ENCODE measurements around the gene THRSP. TPM values are rescaled to one million over a fixed set of nuclear protein-coding genes. Genes with fewer than 3 reads are reported as not detected.

Gene THRSP
- total RNA-seq, 8 experiments from 2014 or later: 0.22 to 1.9 (median 0.48) TPM; not detected in 2

DNA sequence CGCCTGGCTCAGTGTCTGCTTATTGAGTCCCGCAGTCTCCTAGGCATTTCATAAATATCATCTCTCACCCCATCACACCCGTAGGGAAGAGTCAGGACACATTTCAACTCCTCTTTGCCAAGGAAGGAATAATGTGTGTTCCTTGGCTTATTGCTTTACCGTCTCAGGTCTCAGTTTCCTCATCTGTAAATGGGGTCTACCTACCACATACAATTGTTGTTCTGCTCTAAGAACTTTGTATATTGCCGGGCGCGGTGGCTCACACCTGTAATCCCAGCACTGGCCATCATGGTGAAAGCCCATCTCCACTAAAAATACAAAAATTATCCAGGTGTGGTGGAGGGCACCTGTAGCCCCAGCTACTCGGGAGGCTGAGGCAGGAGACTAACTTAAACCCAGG is 3.1 kb upstream of the THRSP start:
- Histone ChIP-seq H3K27ac (no peak overlapping the region), H3K4me3 (no peak overlapping the region), H3K4me1 (replicated peaks in 1 of 2) (no peaks in the 10 kb centered on the region)
- no peak for ATAC-seq (replicated peaks in 6 of 8)
- in situ Hi-C loops (cut with MboI; ENCODE audit: low pct_unique_long_range_greater_than_20kb in 2 of 9, low sequenced_read_pairs in 9 of 9, unreplicated experiment in 9 of 9): no loop called here
- 75 to 100% (median 100%) methylated on average over 1 to 7 of the region's 8 CpGs; no CpG with 5 or more reads in 1 of the 10 experiments for WGBS, 10 experiments

DNA sequence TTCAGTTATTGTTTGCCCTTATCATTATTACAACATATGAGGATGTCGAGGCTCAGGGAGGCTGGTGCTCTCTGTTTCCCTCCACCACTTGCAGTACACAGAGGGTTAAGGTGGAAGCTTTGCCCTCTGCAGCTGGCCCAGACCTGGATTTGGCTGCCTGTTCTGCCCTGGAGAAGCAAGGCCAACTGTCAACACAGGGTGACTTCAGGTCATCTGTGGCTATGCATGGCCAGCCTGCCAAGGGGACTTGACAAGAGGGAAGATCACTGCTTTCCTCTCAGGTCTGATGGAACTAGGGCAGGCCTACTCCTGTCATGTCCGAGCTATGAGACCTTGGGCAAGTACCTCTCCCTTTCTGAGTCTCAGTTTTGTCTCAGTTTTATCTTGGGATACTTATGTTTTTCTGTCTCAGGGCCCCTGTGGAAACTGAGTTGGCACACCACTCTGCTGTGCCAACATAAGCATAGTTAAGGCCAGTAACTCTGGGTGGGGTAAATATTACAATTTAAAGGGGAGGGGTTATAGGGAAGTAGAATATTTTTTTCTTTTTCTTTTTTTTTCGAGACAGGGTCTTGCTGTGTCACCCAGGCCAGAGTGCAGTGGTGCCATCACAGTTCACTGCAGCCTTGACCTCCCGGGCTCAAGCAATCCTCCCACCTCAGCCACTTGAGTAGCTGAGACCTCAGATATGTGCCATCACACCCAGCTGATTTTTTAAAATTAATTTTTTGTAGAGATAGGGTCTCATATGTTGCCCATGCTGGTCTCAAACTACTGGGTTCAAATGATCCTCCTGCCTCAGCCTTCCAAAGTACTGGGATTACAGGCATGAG is 2.4 kb upstream of the THRSP start:
- 29 to 100% (median 67%) methylated on average over 1 to 2 of the region's 4 CpGs; no CpG with 5 or more reads in 3 of the 10 experiments for WGBS, 10 experiments
- H3K27ac ChIP-seq: no peak overlapping the region
- no peak overlapping the region for H3K4me3 ChIP-seq
- H3K4me1 ChIP-seq (replicated peaks in 1 of 2): no peaks in the 10 kb centered on the region
- in situ Hi-C loops (cut with MboI; ENCODE audit: low pct_unique_long_range_greater_than_20kb in 2 of 9, low sequenced_read_pairs in 9 of 9, unreplicated experiment in 9 of 9): no loop called here
- ATAC-seq (replicated peaks in 6 of 8): peak in 1 of 8 experiments; percentile 29

DNA sequence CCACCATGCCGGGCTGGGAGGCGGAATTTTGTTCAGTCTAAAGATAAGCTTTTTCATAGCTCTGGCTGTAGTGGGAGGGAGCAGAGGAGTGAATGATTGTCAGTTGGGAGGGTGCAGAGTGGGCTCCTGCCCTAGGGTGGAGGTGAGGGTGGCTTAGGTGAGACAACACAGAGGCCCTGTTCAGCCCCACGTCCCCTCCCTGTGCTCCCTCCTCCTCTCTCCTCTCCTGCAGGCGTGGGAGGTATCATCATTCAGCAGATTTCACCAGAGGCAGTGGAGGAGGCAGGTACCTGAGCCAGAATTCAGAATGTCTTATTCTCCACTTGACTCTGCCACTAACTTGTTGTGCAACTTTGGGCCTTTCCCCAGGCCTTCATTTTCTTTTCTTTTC is 1.7 kb upstream of the THRSP start:
- no peak for ATAC-seq (replicated peaks in 6 of 8)

DNA sequence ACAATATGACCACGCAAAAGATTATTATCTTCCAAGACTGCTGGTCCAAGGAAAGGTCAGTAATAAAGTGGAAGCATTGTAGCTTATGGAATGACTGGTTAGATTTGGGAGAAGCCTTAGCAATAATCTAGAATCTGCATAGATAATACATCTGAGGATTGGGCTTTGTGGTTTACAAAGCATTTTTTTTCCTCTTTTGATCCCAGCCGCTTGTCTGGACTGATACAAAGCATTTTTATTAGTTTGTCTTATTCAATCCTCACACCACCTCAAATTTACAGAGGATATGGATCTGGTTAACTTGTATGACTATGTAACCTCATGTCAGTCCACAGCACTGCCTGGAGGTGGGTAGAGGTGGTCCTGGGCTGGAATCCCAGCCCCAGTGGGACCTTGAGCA is 990 bp upstream of the THRSP start:
- Histone ChIP-seq H3K4me1 (replicated peaks in 1 of 2) (no peaks in the 10 kb centered on the region), H3K4me3 (no peak overlapping the region), H3K27ac (no peak overlapping the region)
- in situ Hi-C loops (cut with MboI; ENCODE audit: low pct_unique_long_range_greater_than_20kb in 2 of 9, low sequenced_read_pairs in 9 of 9, unreplicated experiment in 9 of 9): no loop called here
- ATAC-seq (replicated peaks in 6 of 8): no peak
- WGBS, 10 experiments: 60 to 100% (median 83%) methylated on average over 1 to 2 of the region's 2 CpGs; no CpG with 5 or more reads in 5 of the 10 experiments

More for the DNA sequence above, 1.7 kb upstream of the THRSP start:
- H3K4me1 ChIP-seq (replicated peaks in 1 of 2): no peaks in the 10 kb centered on the region
- in situ Hi-C loops (cut with MboI; ENCODE audit: low pct_unique_long_range_greater_than_20kb in 2 of 9, low sequenced_read_pairs in 9 of 9, unreplicated experiment in 9 of 9): no loop called here
- no peak overlapping the region for H3K27ac ChIP-seq
- 70 to 100% (median 82%) methylated on average over 1 to 2 of the region's 4 CpGs; no CpG with 5 or more reads in 5 of the 10 experiments for WGBS, 10 experiments
- H3K4me3 ChIP-seq: no peak overlapping the region

DNA sequence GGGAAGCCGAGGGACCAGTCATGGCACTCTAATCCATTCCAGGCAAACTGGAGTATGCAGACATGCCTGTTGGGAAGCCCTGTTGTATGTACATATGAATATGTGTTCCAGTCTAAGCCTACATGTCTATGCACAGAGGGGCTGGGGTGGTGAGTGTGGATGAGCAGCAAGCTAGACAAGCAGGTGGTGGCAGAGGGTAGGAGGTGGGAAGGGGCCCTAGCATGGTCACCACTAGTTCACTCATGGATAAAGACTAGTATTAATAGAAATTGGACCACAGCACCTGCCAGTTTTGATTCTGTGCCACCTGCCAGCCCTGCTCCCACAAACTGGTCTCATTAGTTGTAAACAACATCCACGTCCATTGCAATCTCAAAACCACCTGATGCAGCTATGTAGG is 1.5 kb downstream of the THRSP start:
- in situ Hi-C loops (cut with MboI; ENCODE audit: low pct_unique_long_range_greater_than_20kb in 2 of 9, low sequenced_read_pairs in 9 of 9, unreplicated experiment in 9 of 9): no loop called here
- ATAC-seq (replicated peaks in 6 of 8): peak in 1 of 8 experiments; percentile 54
- H3K4me1 ChIP-seq (replicated peaks in 1 of 2): no peaks in the 10 kb centered on the region
- no peak overlapping the region for H3K27ac ChIP-seq
- 83 to 100% (median 100%) methylated on average over 1 to 2 of the region's 2 CpGs; no CpG with 5 or more reads in 5 of the 10 experiments for WGBS, 10 experiments
- no peak overlapping the region for H3K4me3 ChIP-seq

DNA sequence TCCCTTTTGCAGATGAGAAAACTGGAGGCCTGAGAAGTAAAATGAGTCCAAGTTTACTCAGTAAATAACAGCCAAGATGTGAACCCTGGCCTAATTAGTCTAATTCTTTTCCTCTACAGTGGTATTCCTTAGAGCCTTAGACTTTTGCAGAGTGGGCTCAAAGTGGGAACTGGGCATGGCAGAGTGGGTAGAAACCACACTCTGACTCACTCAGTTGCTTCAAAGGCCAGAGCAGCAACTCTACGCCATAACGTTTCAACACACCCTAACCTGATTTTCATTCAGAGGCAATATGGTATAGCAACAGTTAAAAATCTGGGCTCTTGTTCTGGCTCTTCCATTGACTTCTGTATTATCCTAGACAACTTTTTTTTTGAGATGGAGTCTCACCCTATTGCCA is 2.8 kb downstream of the THRSP start:
- H3K4me1 ChIP-seq (replicated peaks in 1 of 2): no peaks in the 10 kb centered on the region
- no peak overlapping the region for H3K27ac ChIP-seq
- H3K4me3 ChIP-seq: no peak overlapping the region
- WGBS, 10 experiments: 50 to 100% (median 78%) methylated on average over 1 to 2 of the region's 2 CpGs; no CpG with 5 or more reads in 5 of the 10 experiments
- ATAC-seq (replicated peaks in 6 of 8): no peak
- in situ Hi-C loops (cut with MboI; ENCODE audit: low pct_unique_long_range_greater_than_20kb in 2 of 9, low sequenced_read_pairs in 9 of 9, unreplicated experiment in 9 of 9): no loop called here

DNA sequence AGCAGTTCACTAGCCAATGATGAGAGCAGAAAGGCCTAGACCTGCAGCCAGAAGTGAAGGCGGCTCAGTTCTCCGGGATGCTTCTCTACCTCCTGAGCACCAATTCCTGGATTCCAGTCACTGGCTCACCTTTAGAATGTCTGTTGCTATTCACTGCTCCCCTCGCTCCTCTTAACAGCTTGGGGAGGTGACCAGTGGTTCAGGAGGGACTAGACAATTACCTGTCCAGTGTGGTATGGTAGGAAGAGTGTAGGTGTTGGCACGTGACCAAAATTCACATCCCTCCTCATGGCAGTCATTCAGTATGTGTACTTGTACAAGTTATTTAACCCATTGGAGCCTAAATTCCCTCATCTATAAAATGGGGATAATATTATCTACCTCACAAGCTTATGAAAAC is 4.0 kb downstream of the THRSP start:
- Histone ChIP-seq H3K4me1 (replicated peaks in 1 of 2) (no peaks in the 10 kb centered on the region), H3K27ac (no peak overlapping the region), H3K4me3 (no peak overlapping the region)
- ATAC-seq (replicated peaks in 6 of 8): no peak
- in situ Hi-C loops (cut with MboI; ENCODE audit: low pct_unique_long_range_greater_than_20kb in 2 of 9, low sequenced_read_pairs in 9 of 9, unreplicated experiment in 9 of 9): no loop called here
- WGBS, 10 experiments: 67 to 100% (median 95%) methylated on average over 1 to 3 of the region's 4 CpGs

DNA sequence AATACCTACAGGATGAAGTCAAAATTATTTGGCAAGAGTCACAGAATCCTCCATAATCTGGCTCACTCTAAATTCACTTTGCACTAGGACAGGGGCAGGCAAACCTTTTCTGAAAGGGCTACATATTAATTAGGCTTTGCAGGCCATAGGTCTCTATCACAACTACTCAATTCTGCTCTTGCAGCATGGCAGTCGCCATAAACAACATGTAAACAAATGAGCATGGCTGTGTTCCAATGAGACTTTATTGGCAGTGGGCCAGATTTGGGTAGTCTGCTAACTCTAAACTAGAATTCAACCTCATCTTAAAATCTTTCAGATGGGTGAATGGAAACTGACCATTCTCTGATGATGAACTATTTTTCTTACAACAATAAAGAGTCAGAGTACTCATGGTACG is 5.8 kb downstream of the THRSP start:
- 56 to 100% (median 100%) methylated on average over 1 to 2 of the region's 2 CpGs; no CpG with 5 or more reads in 3 of the 10 experiments for WGBS, 10 experiments
- no peaks in the 10 kb centered on the region for H3K4me1 ChIP-seq (replicated peaks in 1 of 2)
- no peak overlapping the region for H3K4me3 ChIP-seq
- no peak overlapping the region for H3K27ac ChIP-seq
- in situ Hi-C loops (cut with MboI; ENCODE audit: low pct_unique_long_range_greater_than_20kb in 2 of 9, low sequenced_read_pairs in 9 of 9, unreplicated experiment in 9 of 9): no loop called here
- peak in 1 of 8 experiments; percentile 17 for ATAC-seq (replicated peaks in 6 of 8)

DNA sequence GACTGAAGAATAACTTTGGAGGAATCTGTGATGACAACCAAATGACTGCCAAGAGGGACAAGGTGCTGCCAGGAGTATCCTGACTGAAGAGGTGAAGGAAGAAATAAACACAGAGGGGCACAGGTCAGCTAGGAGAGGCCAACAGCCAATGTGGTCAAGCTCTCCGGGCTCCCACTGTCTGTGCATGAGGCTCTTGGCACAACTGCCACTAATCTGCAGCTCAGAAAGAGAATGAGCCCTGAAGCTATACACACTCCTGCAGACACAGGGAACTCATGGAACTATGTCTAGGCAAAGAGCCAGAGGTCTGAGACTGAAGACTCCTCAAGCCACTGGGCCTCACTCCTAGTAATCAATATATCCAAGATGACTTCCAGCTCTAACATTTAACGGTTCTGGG is 7.0 kb downstream of the THRSP start:
- 83 to 100% (median 100%) methylated on average over 1 to 2 of the region's 2 CpGs; no CpG with 5 or more reads in 2 of the 10 experiments for WGBS, 10 experiments
- H3K27ac ChIP-seq: no peak overlapping the region
- in situ Hi-C loops (cut with MboI; ENCODE audit: low pct_unique_long_range_greater_than_20kb in 2 of 9, low sequenced_read_pairs in 9 of 9, unreplicated experiment in 9 of 9): no loop called here
- no peaks in the 10 kb centered on the region for H3K4me1 ChIP-seq (replicated peaks in 1 of 2)
- peak in 1 of 8 experiments; percentile 21 for ATAC-seq (replicated peaks in 6 of 8)
- H3K4me3 ChIP-seq: no peak overlapping the region

DNA sequence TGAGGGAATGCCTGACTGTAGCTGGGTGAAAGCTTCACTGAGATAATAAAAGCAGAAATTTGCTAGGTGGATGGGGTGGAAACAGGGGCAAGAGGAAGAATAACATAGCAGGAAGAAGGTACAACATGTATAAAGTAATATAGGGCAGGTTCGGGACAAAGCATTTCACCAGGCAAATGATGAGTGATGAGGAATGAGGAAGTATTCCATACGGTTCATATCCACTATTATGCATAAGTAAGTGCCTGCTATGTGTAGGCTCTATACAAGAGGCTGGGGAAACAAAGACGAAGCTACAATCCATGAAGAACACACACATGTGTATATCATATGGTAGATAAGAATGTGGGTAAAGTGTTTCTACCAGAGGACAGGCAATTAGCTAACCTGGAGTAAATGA is 8.1 kb downstream of the THRSP start:
- H3K4me3 ChIP-seq: no peak overlapping the region
- no peak for ATAC-seq (replicated peaks in 6 of 8)
- in situ Hi-C loops (cut with MboI; ENCODE audit: low pct_unique_long_range_greater_than_20kb in 2 of 9, low sequenced_read_pairs in 9 of 9, unreplicated experiment in 9 of 9): no loop called here
- no peak overlapping the region for H3K27ac ChIP-seq
- 27 to 100% (median 85%) methylated on average over 1 to 3 of the region's 3 CpGs; no CpG with 5 or more reads in 1 of the 10 experiments for WGBS, 10 experiments
- peaks cover 0 to 3% of the 10 kb centered on the region in 2 donors for H3K4me1 ChIP-seq (replicated peaks in 1 of 2)

DNA sequence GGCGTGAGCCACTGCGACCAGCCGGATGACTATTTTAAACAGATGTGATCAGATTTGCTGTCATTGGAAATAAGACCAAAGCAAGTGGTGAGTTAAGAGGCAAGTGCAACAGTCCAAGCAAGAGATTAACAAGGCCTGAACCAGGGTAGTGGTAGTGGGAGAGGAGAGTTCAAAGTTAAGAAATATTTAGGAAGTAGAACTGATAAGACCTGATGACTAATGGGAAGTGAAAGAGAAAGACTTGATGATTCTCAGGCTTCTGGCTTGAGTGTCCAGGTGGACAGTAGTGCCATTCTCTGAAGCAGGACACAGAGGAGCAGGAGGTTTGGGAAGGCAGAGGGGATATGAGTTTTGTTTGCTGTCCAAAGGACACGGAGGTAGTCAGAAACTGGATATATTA is 8.8 kb downstream of the THRSP start:
- no peak for ATAC-seq (replicated peaks in 6 of 8)
- in situ Hi-C loops (cut with MboI; ENCODE audit: low pct_unique_long_range_greater_than_20kb in 2 of 9, low sequenced_read_pairs in 9 of 9, unreplicated experiment in 9 of 9): no loop called here
- Histone ChIP-seq H3K27ac (no peak overlapping the region), H3K4me3 (no peak overlapping the region), H3K4me1 (replicated peaks in 1 of 2) (peaks cover 2 to 5% of the 10 kb centered on the region in 2 donors)
- WGBS, 10 experiments: 86 to 100% (median 100%) methylated on average over 1 to 4 of the region's 4 CpGs; no CpG with 5 or more reads in 2 of the 10 experiments

DNA sequence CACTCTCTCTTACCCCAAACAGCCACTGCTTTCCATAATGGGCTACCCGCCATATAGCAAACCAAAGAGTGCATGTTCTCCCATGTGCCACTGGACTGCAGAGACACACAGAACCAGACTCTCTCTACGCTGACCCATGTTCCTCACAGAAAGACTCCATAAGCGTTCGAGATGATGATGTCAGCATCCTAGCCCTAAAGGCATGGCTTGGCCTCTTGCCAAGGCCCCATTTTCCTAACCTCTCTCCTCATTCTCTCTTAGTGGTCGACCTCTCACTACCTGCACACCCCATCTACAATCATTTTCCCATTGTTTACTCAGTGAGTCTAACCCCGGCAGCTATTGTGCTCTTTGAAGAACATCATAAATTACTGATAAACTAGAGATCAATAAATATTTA is 11.1 kb downstream of the THRSP start:
- WGBS, 10 experiments: 60 to 100% (median 91%) methylated on average over 1 to 6 of the region's 6 CpGs; no CpG with 5 or more reads in 2 of the 10 experiments
- Histone ChIP-seq H3K4me3 (no peak overlapping the region), H3K27ac (no peak overlapping the region), H3K4me1 (replicated peaks in 1 of 2) (peaks cover 10% of the 10 kb centered on the region in 2 donors)
- ATAC-seq (replicated peaks in 6 of 8): no peak
- in situ Hi-C loops (cut with MboI; ENCODE audit: low pct_unique_long_range_greater_than_20kb in 2 of 9, low sequenced_read_pairs in 9 of 9, unreplicated experiment in 9 of 9): no loop called here

DNA sequence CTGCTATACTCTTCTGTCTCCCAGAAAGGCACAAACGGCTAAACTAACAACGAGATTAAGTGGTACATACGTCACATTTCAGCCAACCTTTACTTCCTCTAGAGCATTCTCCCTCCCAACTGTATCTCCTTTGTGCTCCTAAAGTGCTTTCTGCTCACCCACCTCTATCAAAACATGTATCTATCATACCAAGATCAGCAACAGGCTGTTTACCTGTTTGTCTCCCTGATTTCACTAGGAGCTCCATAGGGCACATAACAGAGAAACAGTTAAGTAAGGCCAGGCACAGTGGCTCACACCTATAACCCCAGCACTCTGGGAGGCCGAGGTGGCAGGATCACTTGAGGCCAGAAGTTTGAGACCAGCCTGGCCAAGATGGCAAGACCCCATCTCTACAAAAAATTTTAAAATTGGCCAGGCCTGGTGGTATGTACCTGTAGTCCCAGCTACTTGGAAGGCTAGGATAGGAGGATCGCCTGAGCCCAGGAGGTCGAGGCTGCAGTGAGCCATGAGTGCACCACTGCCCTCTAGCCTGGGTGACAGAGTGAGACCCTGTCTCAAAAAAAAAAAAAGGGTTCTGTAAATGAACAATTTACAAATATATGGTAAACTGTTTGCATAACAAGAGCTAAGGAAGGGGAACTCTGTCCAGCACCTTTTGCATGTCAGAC is 13.2 kb downstream of the THRSP start:
- WGBS, 10 experiments: 20 to 100% (median 90%) methylated on average over 1 to 5 of the region's 6 CpGs; no CpG with 5 or more reads in 2 of the 10 experiments
- Histone ChIP-seq H3K4me3 (no peak overlapping the region), H3K4me1 (replicated peaks in 1 of 2) (peaks cover 14 to 16% of the 10 kb centered on the region in 2 donors), H3K27ac (no peak overlapping the region)
- in situ Hi-C loops (cut with MboI; ENCODE audit: low pct_unique_long_range_greater_than_20kb in 2 of 9, low sequenced_read_pairs in 9 of 9, unreplicated experiment in 9 of 9): no loop called here
- no peak for ATAC-seq (replicated peaks in 6 of 8)

All from motor neuron (in vitro differentiated cells).